ENCODE measurements around the gene TMEM40. TPM values are rescaled to one million over a fixed set of nuclear protein-coding genes. Genes with fewer than 3 reads are reported as not detected.
"Not testable (repeated sequence)": the region's sequence is repeated elsewhere in the genome, so short reads cannot be mapped to it uniquely, and the experiment has no call there.

Gene TMEM40
- polyA plus RNA-seq, 1 experiment: 0.41 TPM

DNA sequence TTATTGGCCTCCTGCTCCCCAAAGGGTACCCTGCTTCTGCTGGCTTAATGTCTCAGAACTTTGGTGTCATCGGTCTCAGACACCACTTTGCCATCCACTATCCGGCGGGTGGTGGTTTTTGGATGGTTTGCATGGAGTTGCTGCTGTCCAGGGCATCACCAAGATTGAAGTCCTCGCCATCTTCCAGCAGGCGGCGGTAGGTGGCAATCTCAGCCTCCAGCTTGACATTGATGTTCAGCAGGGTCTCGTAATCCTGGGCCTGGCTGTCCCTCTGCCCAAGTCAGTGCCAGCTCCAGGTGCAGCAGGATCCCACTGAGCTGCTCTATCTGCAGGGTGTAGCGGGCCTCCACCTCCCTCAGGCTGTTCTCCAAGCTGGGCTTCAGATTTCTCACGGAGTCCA lies 28.3 kb upstream of the TMEM40 start:
- CTCF ChIA-PET: interaction anchor here (0.8 to 2.4 kb wide), 11 partner anchors 9 to 152 kb away, joined by 3 to 18 read pairs (median 6); partner anchors contain the start of gene CAND2
- H3K4me3 ChIP-seq (ENCODE audit: low read depth, low read length); H3K9me3 ChIP-seq (ENCODE audit: control insufficient read depth, insufficient read depth, low read length); H3K27ac ChIP-seq (ENCODE audit: low read depth, low read length); H3K27me3 ChIP-seq (ENCODE audit: control insufficient read depth, insufficient read depth, low read length); DNase-seq (ENCODE audit: low read depth, low spot score): not testable (repeated sequence)
- POLR2A ChIA-PET: interaction anchor here (1.2 kb wide), 1 partner anchor 9 kb away, joined by 3 read pairs; the partner anchor contains the start of gene CAND2
- TF ChIP-seq CTCF (IDR thresholded peaks at IDR 0.05; ENCODE audit: low read depth, low read length): peak; percentile 53

- no peak for DNase-seq (ENCODE audit: low read depth, low spot score)
- no peak overlapping the region for H3K27ac ChIP-seq (ENCODE audit: low read depth, low read length)
- CTCF ChIA-PET: no interaction called here
- TF ChIP-seq CTCF (IDR thresholded peaks at IDR 0.05; ENCODE audit: low read depth, low read length): no peak
- H3K4me3 ChIP-seq (ENCODE audit: low read depth, low read length): no peak overlapping the region
- peaks cover 7% of the 10 kb centered on the region for H3K27me3 ChIP-seq (ENCODE audit: control insufficient read depth, insufficient read depth, low read length)
- no peaks in the 10 kb centered on the region for H3K9me3 ChIP-seq (ENCODE audit: control insufficient read depth, insufficient read depth, low read length)
- POLR2A ChIA-PET: no interaction called here
These were observed 26.0 kb upstream of the TMEM40 start for GRCh38 chr3:12785096-12785495.

DNA sequence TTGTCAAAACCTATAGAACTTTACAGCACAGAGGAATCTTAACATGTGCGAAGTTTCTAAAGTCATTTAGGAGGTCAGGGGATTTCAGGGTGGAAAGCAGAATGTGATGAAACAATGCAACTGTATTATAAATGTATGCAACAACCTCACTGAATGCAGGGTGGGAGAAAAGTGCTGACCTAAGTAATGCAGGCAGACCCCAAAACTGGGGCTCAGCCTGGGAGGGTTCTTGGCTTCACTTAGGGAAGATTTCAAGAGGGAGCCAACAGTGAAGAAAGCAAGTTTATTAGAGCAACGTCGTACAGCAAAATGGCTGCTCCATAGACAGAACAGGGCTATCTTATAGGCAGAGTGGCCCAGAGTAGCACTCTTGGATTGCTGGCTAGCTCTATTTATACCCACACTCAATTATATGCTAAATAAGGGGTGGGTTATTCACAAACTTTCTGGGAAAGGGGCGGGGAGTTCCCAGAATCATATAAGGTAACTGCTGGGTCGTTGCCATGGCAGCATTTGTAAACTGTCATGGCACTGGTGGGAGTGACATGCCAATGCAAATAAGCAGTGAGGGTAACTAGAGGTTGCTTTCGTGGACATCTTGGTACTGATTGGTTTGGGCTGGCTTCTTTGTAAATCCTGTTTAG lies 23.2 kb upstream of the TMEM40 start:
- ChIA-PET CTCF (interaction anchor here (1.8 kb wide), 1 partner anchor 28 kb away, joined by 6 read pairs; no protein-coding TSS in a partner anchor), POLR2A (no interaction called here)
- H3K27ac ChIP-seq (ENCODE audit: low read depth, low read length): no peak overlapping the region
- TF ChIP-seq CTCF (IDR thresholded peaks at IDR 0.05; ENCODE audit: low read depth, low read length): no peak
- peak; percentile 53 for DNase-seq (ENCODE audit: low read depth, low spot score)
- H3K27me3 ChIP-seq (ENCODE audit: control insufficient read depth, insufficient read depth, low read length): peaks cover 7% of the 10 kb centered on the region
- no peak overlapping the region for H3K4me3 ChIP-seq (ENCODE audit: low read depth, low read length)
- H3K9me3 ChIP-seq (ENCODE audit: control insufficient read depth, insufficient read depth, low read length): no peaks in the 10 kb centered on the region

- no peak for TF ChIP-seq CTCF (IDR thresholded peaks at IDR 0.05; ENCODE audit: low read depth, low read length)
- Histone ChIP-seq H3K4me3 (ENCODE audit: low read depth, low read length) (no peak overlapping the region), H3K27me3 (ENCODE audit: control insufficient read depth, insufficient read depth, low read length) (peaks cover 8% of the 10 kb centered on the region), H3K27ac (ENCODE audit: low read depth, low read length) (peak overlapping the region; percentile 40), H3K9me3 (ENCODE audit: control insufficient read depth, insufficient read depth, low read length) (no peaks in the 10 kb centered on the region; the same call in 1 of the 2 replicates)
- ChIA-PET CTCF (interaction anchor here (0.5 to 2.8 kb wide), 8 partner anchors 10 to 1546 kb away, joined by 3 to 8 read pairs (median 3); partner anchors contain the start of gene CAND2), POLR2A (interaction anchor here (1.4 kb wide), 1 partner anchor 17 kb away, joined by 4 read pairs; no protein-coding TSS in a partner anchor)
- peak; percentile 36 for DNase-seq (ENCODE audit: low read depth, low spot score)
These were observed 21.7 kb upstream of the TMEM40 start for GRCh38 chr3:12780751-12781150.

DNA sequence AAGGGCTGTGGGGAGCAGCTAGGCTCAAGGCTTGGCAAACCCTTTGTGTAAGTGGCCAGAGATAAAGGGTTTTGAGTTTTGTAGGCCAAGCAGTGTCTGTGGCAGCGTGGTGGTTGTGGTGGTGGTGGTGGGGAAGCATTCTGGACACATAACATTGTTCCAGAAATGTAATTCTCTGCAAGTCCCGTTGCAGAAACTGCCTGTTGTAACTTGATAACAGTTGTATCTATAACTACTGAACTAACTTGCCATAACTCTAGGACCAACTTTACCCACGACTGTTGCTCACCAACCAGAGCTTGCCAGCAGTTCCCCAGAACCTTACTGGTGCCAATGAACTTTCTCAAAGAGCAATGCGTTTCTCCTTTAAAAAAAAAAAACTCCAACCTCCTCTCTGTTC lies 18.1 kb upstream of the TMEM40 start:
- Histone ChIP-seq H3K9me3 (ENCODE audit: control insufficient read depth, insufficient read depth, low read length) (no peaks in the 10 kb centered on the region; the same call in 1 of the 2 replicates), H3K4me3 (ENCODE audit: low read depth, low read length) (no peak overlapping the region), H3K27me3 (ENCODE audit: control insufficient read depth, insufficient read depth, low read length) (peaks cover 2% of the 10 kb centered on the region), H3K27ac (ENCODE audit: low read depth, low read length) (no peak overlapping the region)
- CTCF ChIA-PET: interaction anchor here (0.7 to 1.2 kb wide), 2 partner anchors 10 to 30 kb away, joined by 4 read pairs; no protein-coding TSS in a partner anchor
- POLR2A ChIA-PET: no interaction called here
- no peak for DNase-seq (ENCODE audit: low read depth, low spot score)
- no peak for TF ChIP-seq CTCF (IDR thresholded peaks at IDR 0.05; ENCODE audit: low read depth, low read length)

GRCh38 chr3:12775970-12776369 lies 16.9 kb upstream of the TMEM40 start:
- CTCF ChIA-PET; DNase-seq (ENCODE audit: low read depth, low spot score); H3K4me3 ChIP-seq (ENCODE audit: low read depth, low read length); POLR2A ChIA-PET; H3K27me3 ChIP-seq (ENCODE audit: control insufficient read depth, insufficient read depth, low read length); H3K9me3 ChIP-seq (ENCODE audit: control insufficient read depth, insufficient read depth, low read length); H3K27ac ChIP-seq (ENCODE audit: low read depth, low read length): not testable (repeated sequence)

All from AG04450 (cell line).